SIG-M5 (cell line): Measurements from ENCODE around the gene PHOSPHO1.
"Not testable (repeated sequence)": the region's sequence is repeated elsewhere in the genome, so short reads cannot be mapped to it uniquely, and the experiment has no call there.

Experiments
- DNase-seq: peaks from one replicate; lab custom pipeline; 2025; lab: John Stamatoyannopoulos, UW

The PHOSPHO1 gene, protein sequence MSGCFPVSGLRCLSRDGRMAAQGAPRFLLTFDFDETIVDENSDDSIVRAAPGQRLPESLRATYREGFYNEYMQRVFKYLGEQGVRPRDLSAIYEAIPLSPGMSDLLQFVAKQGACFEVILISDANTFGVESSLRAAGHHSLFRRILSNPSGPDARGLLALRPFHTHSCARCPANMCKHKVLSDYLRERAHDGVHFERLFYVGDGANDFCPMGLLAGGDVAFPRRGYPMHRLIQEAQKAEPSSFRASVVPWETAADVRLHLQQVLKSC

GRCh38 chr17:49230636-49231562 is at the start of gene PHOSPHO1:
Gene PHOSPHO1, minus strand, starts transcription at chr17:49230787. Its CDS starts 4,096 bp downstream, at chr17:49226691.
- no peak for DNase-seq

DNA sequence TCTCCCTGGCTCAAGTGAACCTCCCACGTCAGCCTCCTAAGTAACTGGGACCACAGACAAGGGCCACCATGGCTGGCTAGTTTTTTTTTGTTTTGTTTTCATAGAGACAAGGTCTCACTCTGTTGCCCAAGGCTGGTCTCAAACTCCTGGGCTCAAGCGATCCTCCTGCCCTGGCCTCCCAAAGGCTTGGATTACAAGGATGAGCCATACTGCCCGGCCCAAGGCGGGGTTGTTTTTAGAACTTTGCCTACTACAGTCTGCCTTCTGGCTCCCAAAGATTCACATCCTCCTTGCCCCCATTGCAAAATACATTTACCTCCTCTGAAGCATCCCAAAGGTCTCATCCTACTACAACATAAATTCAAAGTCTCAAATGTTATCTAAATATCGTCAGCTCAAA is 49.5 kb upstream of the PHOSPHO1 start:
- no peak for DNase-seq

GRCh38 chr17:49279263-49280015 is 48.9 kb upstream of the PHOSPHO1 start:
- not testable (repeated sequence) for DNase-seq

- DNase-seq, result no peak
Observed at GRCh38 chr17:49278076-49278475, 47.5 kb upstream of the PHOSPHO1 start.

- no peak for DNase-seq
Observed at GRCh38 chr17:49277638-49278037, 47.1 kb upstream of the PHOSPHO1 start.

- not testable (repeated sequence) for DNase-seq
Observed at GRCh38 chr17:49275981-49276380, 45.4 kb upstream of the PHOSPHO1 start.

- no peak for DNase-seq
Observed at GRCh38 chr17:49269356-49269755, 38.8 kb upstream of the PHOSPHO1 start.

GRCh38 chr17:49267912-49268311 is 37.3 kb upstream of the PHOSPHO1 start:
- DNase-seq, result no peak

DNA sequence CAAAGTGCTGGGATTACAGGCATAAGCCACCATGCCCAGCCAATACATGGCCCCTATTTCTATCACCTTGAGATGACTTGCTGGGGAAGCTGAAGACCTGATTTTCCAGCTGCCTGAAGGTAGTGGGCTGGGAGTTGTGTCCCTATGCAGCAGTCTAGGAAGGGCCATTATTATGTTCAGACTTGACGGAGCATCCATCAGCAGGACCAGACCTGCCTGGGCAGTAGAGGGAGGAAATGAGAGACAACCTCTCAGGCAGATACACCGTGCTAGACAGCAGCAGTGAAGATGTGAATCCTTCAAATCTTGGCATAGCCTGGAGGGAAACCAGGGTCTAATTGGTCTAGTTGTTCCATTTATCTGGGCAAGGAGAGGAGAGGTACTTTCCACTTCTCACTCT is 35.6 kb upstream of the PHOSPHO1 start:
- no peak for DNase-seq

- not testable (repeated sequence) for DNase-seq
Observed at GRCh38 chr17:49261540-49261939, 31.0 kb upstream of the PHOSPHO1 start.

DNA sequence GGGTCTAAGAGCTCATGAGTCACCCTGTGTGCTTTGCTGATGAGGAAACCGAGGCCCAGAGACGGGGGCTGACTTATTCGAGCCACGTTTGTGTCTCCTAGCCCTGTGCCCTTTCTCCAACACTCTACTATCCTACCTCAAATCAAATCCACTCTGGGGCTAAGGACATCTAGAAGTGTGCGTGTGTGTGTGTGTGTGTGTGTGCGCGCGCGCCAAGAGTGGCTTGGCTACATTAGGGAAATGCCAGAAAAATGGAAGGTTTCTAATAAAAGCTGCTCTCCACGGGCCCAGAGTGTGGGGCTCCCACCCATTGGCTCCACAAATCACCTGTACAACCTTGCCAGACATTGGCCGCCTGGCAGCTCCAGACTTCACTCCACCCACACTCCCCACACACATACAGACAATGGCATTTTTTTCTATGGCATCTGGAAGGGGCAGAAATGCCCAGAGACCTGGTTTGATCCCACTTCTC is 30.3 kb upstream of the PHOSPHO1 start:
- DNase-seq, result peak; percentile 70

DNA sequence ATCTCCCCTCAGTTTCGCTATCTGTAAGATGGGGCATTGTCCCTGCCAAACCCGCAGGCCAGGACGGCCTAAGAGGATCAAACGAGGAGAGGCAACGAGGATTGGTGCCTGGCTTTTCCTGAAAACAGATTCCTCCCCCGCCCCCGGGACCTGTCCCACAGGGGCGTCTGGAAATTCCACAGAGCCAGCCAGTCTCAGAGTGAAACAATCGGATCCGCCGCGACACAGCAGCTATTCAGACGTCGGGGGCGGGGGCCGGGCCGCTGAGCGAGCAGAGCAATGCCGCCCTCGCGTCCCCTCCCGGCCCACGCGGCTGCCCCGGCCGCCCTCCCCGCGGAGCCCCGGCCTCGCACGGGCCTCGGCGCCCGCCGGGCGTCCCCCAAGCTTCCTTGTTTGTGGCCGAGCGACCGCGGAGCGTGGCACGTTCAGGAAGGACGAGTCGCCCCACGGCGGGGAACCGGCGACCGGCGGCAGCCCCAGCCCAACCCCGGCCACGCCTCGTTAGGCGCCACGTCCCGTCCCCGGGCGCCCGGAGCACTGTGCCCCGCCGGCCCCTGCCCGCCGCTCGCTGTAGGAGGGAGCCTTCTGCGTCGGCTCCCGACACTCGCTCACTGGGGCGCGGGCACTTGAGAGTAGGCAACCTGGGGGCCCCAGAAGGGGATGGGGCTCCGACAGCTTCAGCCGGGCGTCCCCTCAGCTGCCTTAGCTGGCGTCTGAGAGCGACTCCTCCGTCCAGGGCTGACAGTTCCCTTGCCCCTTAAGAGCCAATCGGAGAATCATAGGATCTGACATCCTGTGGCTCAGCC is 29.6 kb upstream of the PHOSPHO1 start:
- DNase-seq, result no peak

- DNase-seq, result no peak
Observed at GRCh38 chr17:49259663-49260010, 29.1 kb upstream of the PHOSPHO1 start.

DNA sequence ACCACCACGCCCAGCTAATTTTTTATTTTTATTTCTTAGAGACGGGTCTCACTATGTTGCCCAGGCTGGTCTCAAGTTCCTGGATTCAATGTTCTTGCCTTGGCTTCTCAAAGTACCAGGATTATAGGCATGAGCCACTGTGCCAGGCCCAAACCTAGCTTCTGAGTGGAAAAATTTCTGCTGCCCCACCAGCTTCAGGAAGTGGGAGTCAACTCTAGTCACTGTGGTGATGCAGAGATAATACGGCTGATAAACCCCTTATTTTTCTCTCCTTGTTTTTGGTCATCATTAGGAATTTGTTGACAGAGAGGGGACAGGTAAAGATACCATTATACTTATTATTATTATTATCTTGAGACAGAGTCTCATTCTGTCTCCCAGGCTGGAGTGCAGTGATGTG is 27.8 kb upstream of the PHOSPHO1 start:
- no peak for DNase-seq

DNA sequence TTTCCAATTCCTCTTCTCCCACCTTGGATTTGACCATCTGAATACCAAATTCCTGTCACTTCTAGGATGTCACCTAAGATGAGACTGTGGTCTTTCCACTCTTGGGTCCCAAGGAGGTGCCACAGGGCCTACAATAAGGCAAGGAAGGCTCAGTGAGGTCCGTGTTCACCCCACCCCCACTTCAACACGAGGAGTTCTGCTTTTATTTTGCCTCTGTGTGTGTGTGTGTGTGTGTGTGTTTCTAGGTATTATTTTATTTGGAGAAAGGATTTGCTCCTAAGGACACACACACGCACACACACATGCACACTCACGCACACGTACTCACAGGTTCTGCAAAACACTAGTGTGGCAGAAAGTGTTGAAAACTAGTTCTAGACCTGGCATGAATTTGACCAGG is 24.5 kb upstream of the PHOSPHO1 start:
- no peak for DNase-seq

DNA sequence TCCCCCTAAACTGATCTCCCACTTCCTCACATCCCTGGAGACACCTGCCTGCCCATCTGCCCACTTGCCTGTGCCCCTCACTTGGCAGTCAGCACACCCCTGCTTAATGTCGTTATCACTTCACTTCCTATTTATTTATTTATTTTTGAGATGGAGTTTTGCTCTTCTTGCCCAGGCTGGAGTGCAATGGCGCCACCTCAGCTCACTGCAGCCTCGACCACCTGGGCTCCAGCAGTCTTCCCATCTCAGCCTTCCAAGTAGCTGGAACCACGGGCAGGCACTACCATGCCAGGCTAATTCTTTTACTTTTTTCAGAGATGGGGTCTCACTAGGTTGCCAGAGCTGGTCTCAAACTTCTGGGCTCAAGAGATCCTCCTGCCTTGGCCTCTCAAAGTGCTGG is 23.5 kb upstream of the PHOSPHO1 start:
- no peak for DNase-seq

DNA sequence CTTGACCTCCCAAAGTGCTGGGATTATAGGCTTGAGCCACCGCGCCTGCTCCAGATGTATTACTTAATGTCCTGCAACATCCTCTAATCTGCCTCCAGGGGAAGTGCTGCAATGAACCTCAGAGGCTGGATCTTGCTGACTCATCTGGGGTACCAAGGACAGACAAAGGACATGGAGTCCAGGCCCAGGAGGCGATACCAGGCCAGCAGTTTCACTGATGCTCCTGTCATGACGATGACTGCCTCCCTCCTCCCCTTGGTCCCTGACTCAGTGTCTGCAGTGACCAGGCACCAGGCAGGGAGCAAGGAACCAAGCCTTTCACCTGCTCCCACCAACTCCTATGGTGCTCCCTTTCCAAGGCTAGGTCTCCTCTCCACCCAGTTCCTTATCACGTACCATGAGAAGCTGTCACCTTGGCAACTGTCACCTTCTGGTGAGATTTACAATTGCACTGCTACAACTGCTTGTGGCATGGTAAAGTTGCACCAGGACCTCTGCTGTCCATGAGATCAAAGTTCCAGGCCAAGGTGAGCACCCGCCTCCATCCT is 21.6 kb upstream of the PHOSPHO1 start:
- DNase-seq, result peak; percentile 23

DNA sequence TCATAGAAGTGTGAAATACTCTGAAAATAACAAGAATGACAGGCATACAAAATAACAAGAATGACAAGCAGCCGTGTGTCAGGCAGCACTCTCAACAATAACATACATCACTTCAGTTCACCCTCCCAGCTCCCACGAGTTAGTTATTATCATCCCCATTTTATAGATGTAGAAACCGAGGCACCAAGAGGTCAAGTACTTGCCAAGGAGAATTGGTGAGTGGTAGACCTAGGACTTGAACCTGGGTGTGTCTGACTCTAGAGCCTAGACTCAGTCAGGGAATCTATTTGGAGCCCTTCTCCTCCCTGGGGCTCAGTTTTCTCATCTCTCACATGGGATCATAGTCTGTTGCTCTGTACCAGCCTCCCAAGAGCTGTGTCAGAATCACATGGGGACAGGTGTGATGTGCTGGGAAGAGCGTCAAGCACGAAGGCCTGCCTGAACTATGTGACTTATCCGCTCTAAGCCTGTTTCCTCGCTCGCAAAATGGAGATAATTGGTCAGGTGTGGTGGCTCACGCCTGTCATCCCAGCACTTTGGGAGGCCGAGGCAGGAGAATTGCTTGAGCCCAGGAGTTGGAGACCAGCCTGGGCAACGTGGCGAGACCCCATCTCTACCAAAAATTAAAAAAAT is 19.4 kb upstream of the PHOSPHO1 start:
- no peak for DNase-seq

DNA sequence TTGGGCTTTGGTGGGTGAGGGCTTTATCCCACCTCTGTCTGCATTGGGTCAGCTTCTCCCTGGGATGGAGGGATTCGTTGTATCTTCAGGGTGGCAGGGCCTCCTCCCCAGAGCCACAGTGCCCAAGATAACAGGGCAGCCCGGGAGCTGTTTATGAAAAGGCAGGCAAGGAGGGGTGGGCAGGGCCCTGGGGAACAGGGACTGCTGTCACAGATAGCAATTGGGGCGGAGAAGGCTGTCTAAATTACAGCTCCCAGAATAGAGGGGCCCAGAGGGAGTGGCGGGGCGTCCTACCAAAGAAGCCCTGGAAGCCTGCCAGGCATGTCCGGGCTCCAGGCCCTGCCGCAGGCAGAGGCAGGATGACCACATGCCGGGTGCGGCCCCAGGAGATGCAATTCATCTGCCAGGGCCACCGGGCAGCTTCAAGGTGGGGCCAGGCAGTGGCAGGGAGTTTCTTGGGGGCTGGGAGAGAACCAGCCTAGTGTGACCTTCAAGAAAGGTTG is 18.8 kb upstream of the PHOSPHO1 start:
- DNase-seq, result no peak

GRCh38 chr17:49247944-49248343 is 17.4 kb upstream of the PHOSPHO1 start:
- no peak for DNase-seq

DNA sequence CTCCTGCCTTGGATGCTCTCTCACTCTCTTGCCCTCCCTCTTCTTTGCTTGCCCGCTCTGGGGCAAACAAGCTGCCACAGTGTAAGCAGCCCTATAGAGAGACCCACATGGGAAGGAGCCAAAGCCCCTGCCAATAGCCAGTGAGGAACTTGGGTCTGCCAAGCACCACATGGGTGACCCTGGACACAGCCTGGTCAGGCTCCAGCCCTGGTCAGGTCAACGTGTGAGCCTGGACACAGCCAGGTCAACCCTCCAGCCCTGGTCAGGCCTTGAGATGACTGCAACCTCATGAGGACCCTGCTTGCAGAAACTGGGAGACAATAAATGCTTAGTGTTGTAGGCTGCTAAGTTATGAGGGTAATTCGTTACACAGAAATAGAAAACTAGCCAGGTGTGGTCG is 14.3 kb upstream of the PHOSPHO1 start:
- DNase-seq, result no peak
